Mesenteric fat pad (tissue), 1 donor: ENCODE data around the gene KIF21B. TPM values are rescaled to one million over a fixed set of nuclear protein-coding genes. Genes with fewer than 3 reads are reported as not detected.

ENCODE experiments used
- DNase-seq: peaks from one replicate; pipeline ENCODE4 v3.0.0-alpha.2; 2020; ENCODE audit warnings: low spot score
- total RNA-seq: library from RNA; stranded (reverse); fragmentation: NEBNext Ultra II Directional; extraction: Animal tissue kit (Norgen Biotek cat#: 25700); gene quantifications from one replicate; pipeline ENCODE4 v1.2.1, GENCODE V29; 2021
- donor health status: DM: yes; HTN: yes; CAD: no.

KIF21B gene
- total RNA-seq, 1 donor from 2014 or later, result 2.8 TPM

DNA sequence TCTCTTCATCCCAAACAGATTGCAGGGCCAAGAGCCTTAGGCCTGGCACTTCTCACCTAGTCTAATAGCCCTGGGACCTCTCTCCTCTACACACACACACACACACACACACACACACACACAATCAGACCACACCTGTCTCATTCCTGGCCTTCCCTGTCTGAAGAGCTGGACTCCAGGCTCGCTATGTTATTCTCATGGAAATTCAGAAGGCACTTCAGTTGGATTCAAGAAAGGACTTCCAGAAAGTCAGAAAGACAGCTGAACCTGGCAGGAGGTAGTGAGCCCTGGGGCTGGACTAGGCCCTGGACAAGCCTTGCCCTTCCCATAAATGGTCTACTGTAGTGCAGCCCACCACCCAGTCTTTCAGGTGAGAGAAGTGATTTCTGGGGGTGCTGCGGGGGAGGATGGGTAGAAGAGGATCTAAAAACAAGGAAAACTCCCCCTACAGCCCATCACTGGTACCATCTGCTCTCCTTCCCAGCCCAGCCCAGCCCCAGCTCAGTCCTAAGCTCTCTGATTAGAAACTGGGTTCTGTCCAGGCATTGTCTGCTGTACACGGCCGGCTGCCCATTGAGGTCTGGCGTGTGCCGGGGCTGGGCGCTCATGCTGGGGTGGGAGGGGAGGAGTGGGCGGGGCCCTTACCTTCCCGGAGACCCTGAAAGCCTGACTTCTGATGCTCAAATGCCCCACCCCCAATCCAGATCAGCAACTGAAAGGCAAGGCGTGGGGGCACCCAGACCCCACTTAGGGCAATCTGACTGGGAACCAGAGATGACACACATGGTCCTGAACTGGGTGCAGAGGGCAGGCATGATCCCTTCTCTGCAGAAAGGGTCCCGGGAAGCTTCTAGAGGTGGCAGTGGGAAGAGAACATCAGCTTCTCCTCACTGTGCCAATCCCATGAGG, 2.5 kb downstream of the KIF21B start:
- DNase-seq, result no peak

DNA sequence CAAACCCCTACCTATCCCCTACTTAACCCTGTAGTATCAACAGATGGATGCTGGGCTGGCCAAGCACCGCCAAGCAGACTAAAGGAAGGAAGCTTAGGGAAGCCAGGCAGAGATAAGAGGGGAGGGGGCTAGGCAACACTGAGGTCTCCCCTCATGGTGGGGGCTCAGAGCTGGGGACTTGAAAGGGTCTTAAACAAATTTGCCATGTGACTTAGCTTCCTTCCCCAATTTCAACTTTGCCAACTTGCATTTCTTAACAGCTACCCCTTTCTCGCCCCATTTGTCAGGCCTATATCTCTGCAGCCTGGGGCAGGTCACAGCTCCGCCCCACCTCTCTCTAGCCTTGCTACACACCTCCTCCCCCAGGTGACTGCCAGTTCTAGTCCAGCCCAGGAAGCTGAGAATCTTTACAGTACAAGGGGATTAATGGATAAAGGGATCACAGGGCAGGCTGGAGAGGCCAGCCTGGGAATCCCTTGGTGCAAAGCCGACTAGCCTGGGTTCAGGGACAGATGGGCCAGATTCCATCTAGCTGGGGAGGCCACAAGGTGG, 3.4 kb downstream of the KIF21B start:
- DNase-seq, result no peak

DNA sequence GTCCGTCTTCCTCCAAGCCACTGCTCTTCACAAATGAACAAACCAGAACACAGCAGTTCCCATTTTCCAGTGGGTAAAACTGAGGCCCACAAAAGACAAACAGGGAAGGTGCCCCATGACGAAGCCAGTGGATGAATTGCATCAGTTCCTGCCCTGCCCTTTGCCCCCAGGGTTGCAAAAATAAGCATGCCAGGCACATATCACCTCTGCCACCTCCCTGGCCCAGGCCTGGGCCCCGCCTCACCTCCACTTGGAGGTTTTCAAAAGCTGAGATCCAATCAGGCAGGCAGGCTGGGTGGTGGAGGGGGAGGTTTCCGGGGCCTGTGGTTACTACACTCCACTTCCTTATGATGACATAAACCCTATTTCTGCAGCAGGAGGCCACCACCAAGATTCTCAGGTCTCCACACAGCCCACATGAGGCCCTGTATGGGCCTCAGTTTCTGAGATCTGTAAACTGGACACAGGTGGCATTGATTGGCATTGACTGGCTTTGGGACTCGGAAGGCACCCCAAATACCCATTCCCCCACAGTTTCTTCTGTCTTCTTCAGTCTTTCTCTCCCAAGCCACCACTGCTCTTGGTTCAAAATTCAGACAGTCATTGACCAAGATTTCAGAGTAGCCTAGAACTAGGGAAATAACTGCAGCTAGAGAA, 4.1 kb downstream of the KIF21B start:
- DNase-seq, result no peak

DNA sequence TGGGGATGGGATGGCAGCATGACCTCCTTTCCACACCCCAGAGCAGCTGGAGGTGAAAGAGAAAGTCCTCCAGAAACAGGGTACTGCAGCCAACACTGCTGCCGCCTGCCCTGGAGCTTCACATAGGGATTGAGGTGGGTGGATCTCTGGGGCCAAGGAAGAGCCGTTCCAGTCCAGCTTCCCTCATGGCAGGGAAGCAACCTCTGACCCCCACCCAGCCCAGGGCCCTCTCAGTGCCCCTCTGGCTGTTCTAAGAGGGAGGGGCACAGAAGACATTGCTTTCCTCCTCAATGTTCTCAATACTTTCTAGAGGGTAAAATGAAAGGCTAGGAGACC, 5.7 kb downstream of the KIF21B start:
- DNase-seq, result no peak

DNA sequence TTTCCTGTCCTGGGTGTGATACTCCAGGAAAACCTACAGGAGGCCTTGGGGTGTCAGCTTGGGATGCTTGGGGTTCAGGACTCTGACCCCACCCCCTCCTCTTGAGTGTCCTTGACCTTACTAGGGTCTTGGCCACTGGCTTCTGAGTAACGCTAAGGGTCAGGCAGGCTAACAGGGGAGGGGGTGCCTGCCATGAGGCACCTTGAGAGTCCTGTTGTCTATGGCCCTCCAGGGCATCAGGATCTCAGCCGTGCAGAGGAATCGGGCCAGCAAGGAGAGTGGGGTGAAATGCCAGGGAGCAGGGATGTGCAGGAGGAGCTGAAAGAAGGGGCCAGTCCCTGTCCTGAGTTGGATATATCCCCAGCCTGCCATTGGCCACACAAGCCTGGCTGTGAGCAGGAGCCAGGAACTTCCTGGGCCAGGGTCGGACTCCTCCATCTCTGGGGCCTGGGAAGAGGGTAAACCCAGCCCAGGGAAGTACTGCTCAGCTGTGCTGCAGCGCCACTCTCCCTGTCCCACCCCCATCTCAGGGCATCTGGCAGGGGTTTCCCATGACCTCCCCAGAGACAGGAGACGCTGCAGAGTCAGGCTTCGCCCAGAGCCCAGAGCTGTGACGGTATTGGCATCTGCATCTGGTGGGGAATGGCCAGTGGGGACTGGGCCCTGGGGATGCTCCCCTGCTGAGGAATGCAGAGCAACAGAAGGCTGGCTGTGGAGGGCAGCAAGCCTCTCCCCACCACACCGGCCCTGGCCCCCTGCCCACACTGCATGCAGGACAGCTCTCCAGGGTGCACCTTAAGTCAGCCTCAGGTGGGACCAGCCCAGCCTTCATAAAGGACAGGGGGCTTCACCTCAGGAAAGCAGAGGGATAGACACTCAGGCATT, 6.3 kb downstream of the KIF21B start:
- no peak for DNase-seq

DNA sequence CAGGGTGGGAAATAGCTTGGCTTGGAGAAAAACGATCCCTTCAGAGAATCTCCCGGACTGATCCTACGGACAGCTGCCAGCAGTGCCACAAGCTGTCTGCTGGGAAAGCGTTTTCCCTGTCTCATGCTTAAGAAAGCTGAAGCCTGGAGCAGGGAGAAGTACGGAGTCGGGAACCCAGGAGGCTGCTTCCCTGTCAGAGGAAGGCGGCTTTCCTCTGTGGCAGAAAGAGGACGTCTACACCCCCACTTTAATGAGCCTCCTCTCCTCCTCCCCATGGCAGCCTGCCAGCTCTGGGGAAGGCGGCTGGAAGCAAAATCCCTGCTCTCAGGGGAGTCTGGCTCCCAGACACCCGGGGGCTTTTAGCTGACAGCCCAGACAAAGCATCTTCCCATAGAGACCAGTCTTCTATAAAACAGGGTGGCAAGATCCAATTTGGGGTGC, 7.3 kb downstream of the KIF21B start:
- no peak for DNase-seq

DNA sequence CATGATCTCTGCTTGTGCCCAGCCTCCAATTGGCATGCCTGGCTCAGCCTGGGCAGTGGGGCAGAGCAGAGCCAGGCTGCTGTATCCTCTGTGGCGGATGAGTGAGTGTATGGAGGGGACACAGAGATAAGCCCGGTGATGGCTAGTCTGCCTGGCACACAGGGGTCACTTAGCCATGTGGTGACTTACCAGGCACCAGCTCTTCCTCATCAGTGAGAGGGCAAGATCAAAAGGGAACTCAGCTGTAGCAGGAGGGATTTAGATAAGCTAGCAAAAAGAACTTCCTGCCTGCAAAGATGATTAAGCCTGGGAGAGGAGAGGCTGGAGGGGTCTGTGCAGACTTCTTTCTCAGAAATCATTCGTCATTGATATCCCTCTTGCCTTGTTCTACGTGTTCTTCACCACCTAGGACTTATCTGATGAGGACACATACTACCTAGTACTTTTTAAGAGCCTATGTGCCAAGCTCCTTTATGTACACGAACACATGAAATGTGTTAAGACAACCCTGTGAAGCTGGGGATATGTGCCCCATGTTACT, 7.9 kb downstream of the KIF21B start:
- no peak for DNase-seq

DNA sequence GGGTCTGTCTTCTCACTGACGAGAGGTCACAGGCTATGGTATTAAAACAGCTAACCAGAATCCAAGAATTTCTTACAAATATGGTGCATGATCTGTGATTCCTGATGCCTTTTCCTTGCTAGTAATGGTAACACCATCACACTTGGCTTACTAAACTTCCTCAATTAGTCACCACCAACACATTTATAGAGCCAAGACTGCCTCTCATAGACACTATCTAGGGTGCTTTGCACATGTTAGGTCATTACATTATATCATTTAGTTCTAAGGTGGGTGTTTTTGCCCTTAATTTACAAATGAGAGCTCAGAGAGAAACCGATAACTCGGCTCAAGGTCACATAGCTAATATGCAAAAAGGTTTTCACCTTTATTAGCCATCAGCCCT, 8.7 kb downstream of the KIF21B start:
- no peak for DNase-seq

DNA sequence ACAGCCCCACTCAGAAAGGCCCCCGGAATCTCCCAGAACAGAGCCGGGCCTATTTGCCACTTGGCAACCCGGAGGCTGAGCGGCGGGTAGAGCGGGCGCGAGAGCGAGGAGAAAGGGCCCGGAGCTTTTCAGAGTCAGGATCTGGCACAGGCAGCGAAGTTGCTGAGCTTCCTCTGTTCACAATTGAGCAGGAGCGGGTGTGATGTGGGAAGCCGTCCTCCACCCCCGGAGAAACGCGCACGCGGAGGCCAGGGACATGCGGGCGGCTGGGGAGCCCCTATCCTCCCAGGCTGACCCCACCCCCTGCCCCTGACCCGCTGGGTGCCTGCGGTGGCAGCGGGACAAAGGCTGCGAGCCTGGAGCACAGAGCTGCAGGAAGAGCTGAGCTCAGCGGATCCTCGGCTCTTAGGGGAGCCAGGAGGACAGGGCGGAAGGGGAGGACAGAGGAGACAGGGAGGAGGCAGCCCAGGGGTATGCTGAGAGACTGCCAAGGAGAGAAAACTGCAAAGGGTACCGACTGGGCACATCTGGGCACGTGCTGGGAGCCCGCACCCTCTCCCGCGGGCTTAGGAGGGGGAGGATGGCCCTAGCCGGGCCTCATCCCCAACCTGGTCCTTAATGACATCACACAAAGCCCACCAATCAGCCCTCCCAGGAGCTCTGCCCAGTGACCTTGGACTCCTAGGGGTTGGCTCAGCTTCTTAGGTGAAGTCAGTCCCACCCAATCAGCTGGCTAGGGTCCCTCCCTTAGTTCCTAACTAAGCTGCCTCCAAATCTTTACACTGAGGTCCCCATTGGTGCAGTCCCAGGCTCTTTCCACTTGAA, 9.3 kb downstream of the KIF21B start:
- no peak for DNase-seq

DNA sequence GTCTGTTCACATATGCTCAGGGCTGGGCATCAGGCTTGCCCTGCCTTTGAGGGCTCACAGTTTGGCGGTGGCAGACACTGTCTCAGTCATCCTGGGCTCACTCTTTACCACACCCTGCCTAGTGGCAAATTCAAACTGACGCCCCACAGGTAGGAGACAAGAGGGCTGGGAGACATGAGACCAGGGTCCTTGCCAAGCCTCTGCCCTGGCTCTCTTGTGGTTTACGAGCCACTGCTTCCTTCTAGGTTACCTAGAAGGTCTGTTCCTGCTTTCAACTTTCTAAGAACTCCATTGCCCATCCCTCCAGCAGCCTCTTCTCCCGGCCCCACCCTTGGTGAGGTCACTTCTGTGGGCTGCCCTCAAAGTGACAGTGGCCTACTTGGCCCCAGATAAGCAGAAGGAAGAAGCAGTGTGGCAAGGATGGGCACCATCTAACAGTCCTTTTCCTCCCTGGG, 10.5 kb downstream of the KIF21B start:
- DNase-seq, result no peak

DNA sequence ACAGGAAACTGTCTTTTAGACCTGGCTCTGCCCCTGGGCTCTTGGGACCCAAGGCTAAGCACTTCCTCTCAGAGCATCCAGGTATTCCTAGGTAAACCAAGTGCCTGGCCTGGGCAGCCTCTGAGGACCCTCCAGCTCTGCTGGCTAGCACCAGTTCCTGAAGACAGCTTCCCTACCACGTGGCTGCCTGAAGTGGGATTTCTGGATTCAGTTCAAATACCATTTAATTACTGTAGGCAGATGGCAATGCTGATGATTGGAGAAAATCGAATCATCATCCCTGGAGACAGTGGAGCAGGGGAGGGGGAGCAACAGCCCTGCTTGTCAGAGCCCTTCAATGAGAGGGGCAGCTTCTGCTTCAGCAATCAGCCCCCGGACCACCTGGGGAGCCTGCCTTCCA, 11.9 kb downstream of the KIF21B start:
- no peak for DNase-seq

DNA sequence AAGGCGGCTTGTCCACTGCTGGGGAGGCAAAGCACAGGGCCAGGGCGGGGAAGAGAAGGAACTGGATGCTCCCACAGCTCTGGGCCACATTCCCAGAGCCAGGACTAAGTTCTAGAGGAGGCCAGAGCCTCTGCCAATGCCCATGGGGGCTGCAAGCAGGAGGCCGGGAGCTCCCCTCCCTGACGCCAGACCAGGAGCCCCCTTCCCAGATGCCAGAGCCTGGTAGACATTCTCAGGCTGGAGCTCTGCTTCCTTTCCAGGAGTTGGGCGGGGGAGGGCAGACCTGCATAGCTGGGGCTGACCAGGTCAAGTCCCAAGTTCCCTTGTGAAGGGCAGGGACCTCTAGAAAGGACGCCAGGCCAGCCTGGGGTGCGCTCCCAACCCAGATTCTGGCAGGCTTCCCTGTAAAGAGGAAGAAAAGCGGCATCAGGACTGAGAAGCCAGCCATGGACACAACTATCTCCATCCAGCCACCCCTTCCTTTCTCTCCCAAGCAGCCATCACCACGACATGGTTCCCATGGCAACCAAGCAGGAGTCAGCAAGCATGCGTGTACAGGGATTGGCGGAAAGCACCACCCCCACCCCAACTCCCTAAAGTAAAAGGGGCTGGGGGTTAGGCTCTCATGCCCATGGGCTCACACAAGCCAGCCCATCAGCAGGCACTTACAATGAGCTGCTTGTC, 13.4 kb downstream of the KIF21B start:
- DNase-seq, result no peak

DNA sequence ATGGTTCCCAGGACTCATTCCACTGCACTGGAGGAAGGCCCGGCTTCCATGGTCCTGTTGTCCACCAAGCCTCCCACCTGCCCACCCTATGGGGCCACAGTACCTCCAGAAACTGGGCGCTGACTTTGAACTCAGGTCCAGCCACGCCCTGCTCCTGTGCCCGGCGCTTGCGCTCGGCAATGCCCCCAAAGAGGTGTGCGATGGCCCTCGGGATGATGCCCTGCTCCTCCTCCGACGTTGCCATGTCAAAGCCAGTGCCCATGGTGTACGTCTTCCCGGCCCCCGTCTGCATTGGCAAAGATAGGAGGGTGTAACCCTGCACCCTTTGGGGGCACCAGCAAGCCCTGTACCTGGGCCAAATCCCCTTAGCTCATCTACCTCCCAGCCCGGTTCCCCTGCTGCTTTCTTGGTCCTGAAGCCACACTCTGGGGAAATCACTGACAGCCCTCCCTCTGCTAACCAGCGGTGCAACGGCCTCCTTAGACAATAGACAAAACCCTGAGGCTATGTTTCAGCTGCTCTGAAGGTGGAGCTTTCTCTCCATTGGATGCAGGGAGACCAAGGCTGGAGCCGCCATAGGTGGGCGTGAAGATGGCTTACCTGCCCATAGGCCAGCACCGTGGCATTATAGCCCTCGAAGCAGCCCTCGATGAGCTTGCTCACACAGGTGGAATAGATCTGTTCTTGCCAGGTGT, 14.7 kb downstream of the KIF21B start:
- no peak for DNase-seq

DNA sequence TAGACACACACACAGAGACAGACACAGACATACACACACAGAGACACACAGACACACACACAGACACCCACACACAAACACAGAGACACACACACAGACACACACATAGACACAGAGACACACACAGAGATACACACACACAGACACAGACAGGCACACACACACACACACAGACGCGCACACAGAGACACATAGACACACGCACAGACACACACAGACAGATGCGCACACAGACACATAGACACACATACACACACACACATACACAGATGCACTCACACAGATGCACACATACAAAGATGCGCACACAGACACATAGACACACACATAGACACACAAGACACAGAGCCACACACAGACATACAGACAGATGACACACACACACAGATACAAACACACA, 16.0 kb downstream of the KIF21B start:
- no peak for DNase-seq

DNA sequence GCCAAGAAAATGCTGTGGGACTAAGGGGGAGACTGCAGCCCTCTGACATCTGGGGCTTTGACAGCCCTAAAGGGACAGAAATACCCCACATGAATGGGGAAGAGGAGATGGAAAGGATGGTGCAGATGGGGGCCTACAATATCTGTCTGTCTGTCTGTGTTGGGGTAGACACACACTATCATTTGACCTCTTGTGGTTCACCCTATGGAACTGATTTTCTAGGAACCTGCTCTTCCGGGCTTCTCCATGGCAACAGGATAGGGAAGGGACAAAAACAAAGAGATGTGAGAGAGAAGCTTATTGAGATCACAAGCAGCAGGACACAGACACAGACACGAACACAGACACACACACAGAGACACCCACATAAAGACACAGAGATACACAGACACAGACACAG, 17.1 kb downstream of the KIF21B start:
- no peak for DNase-seq

DNA sequence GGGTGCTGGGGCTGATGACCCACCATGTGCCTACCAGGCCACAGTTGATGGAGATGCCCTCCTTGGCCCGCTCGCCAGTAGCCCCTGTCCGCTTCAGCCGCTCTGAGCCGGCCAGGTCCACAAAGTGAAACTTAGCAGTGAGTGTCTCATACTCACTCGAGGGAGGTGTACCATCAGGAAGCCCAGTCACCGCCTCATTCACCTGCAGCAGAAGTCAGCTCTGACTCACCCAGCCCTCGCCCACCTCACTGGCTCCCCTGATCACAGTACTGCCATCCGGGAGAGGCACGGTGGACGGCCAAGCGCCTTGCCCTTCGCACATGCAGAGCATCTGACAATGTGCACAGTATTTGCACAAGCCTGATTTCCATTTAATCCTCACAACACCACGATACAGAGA, 18.8 kb downstream of the KIF21B start:
- DNase-seq, result no peak

DNA sequence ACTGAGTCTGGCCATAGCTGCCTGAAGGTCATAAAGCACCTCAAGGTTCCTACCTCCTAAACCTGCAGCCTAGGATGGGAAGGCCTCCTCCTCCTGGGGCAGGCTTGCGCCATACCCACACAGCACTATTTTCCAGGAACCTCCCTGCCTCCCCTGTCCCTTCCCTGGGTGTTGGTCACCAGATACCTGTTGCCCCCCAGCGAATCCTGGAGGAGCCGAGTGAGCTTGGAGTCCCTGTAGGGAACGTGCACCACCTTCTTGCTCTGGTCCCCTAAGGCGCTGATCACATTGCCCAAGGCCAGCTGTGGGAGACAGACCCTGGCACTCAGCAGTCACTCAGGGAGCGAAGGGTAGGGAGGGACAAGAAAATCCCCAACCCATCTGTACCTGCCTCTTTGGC, 19.4 kb downstream of the KIF21B start:
- no peak for DNase-seq

DNA sequence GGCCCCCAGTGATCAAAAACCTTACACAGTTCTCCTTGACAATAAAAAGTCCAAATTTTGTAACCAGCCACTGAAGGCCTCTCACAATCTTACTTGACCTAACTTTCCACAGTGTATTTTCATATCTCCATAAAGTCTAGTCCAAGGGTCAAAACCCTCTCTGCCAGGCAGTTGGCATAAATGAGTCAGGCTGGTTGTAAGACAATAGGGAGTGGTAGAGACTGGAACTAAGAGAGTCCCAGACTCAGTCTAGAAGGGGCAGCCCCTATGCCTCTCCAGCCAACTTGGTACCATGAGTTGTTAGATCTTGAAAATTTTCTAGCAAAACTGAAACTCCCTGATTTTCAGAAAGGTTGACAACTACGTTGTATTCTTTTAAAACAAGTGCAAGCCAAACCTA, 21.0 kb downstream of the KIF21B start:
- no peak for DNase-seq

DNA sequence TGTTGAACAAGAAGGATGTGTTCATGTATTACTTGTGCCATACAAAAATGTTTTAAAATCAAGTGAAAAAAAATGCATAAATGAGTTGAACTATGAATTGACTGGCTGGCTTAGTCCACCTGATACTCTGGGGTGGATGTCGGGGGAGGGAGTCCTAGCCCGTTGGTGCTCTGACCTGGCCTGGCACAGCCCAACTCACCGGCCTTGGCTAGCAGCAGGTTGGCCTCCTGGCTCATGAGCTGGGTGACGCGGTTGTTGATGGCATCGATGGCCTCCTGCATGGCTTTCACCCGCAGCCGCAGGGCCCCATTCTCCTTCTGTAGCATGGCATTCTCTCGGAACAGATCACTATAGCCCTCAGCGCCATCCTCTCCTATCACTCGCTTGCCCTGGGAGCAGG, 21.6 kb downstream of the KIF21B start:
- no peak for DNase-seq
